H1 (cell line): Measurements from ENCODE around the gene PGM1. TPM values are rescaled to one million over a fixed set of nuclear protein-coding genes. Genes with fewer than 3 reads are reported as not detected.

Experiments used
- CTCF ChIA-PET: fragments of 300-600 bp; sonication (Branson Sonifier 250); formaldehyde crosslinking; loops from one replicate; lab custom pipeline; 2021; ENCODE audit not compliant: partially characterized antibody; lab: Charles Lee
- POLR2A ChIA-PET: fragments of 300-600 bp; sonication (Branson Sonifier 250); formaldehyde crosslinking; loops from one replicate; lab custom pipeline; 2021; ENCODE audit warnings: inconsistent platforms; ENCODE audit not compliant: partially characterized antibody; lab: Charles Lee
- DNase-seq, 2 experiments: peaks; one replicate each; pipeline versions ENCODE4 v3.0.0 to v3.0.0-alpha.2; 2010 to 2022; ENCODE audit warnings: low spot score in 2 of 2, low read depth in 1 of 2, mixed read lengths in 1 of 2
- FAIRE-seq: peaks from 2 replicates; lab custom pipeline; 2011; peaks lifted over from hg19 to GRCh38; lab: Jason Lieb, UNC
- H2AFZ ChIP-seq: 2 replicates; pipeline ENCODE4 v1.8.1; 2012; ENCODE audit warnings: low read length, inconsistent platforms
- H2AK5ac ChIP-seq: 2 replicates; pipeline ENCODE4 v1.6.1; 2013; ENCODE audit warnings: low read depth, low read length
- H2BK120ac ChIP-seq: replicated peaks from 2 replicates; pipeline ENCODE3; 2013; ENCODE audit warnings: low read depth, low read length, inconsistent platforms
- H2BK12ac ChIP-seq: 2 replicates; pipeline ENCODE4 v1.6.1; 2013; ENCODE audit warnings: low read depth, low read length
- H2BK15ac ChIP-seq: 2 replicates; pipeline ENCODE4 v1.6.1; 2013; ENCODE audit warnings: low read length
- H2BK20ac ChIP-seq: 2 replicates; pipeline ENCODE4 v1.6.1; 2013; ENCODE audit warnings: low read length
- H2BK5ac ChIP-seq: 2 replicates; pipeline ENCODE4 v1.6.1; 2013; ENCODE audit warnings: low read depth, low read length
- H3K14ac ChIP-seq: 2 replicates; pipeline ENCODE4 v1.6.1; 2013; ENCODE audit warnings: inconsistent platforms; ENCODE audit not compliant: insufficient read length
- H3K18ac ChIP-seq: 2 replicates; pipeline ENCODE4 v1.6.1; 2013; ENCODE audit warnings: low read length; ENCODE audit errors: extremely low read depth
- H3K23ac ChIP-seq: 2 replicates; pipeline ENCODE4 v1.6.1; 2013; ENCODE audit warnings: inconsistent platforms; ENCODE audit not compliant: insufficient read length
- H3K23me2 ChIP-seq: 2 replicates; pipeline ENCODE4 v1.6.1; 2013; ENCODE audit warnings: low read depth, low read length
- H3K27ac ChIP-seq: 2 replicates; pipeline ENCODE4 v1.6.1; 2011; ENCODE audit warnings: low read depth, low read length, inconsistent platforms
- H3K27me3 ChIP-seq, 4 experiments: replicated peaks in 1 of 4; 1 replicate in 1 of 4; 2 replicates in 3 of 4; pipeline versions ENCODE4 v1.6.1 to v1.8.1; 2011 to 2013; ENCODE audit warnings: low read length in 3 of 4, mild to moderate bottlenecking in 3 of 4, inconsistent platforms in 2 of 4, mixed read lengths in 2 of 4, moderate library complexity in 1 of 4; ENCODE audit not compliant: control insufficient read depth in 3 of 4, insufficient read depth in 3 of 4; ENCODE audit errors: extremely low read depth in 1 of 4
- H3K36me3 ChIP-seq, 4 experiments: 2 replicates each; pipeline versions ENCODE4 v1.6.1 to v1.8.1; 2011 to 2013; ENCODE audit warnings: mild to moderate bottlenecking in 4 of 4, low read length in 3 of 4, moderate library complexity in 2 of 4, control low read depth in 1 of 4, inconsistent platforms in 1 of 4; ENCODE audit not compliant: insufficient read depth in 4 of 4, control insufficient read depth in 2 of 4
- H3K4ac ChIP-seq: replicated peaks from 2 replicates; pipeline ENCODE3; 2013; ENCODE audit warnings: low read length, low read depth, mixed read lengths, inconsistent platforms; ENCODE audit not compliant: insufficient read length
- H3K4me1 ChIP-seq, 4 experiments: replicated peaks in 1 of 4; 1 replicate in 1 of 4; 2 replicates in 3 of 4; pipeline versions ENCODE4 v1.6.1 to v1.8.1; 2011 to 2013; ENCODE audit warnings: low read length in 3 of 4, inconsistent platforms in 2 of 4, mixed read lengths in 1 of 4; ENCODE audit not compliant: insufficient read depth in 4 of 4, control insufficient read depth in 3 of 4
- H3K4me2 ChIP-seq, 2 experiments: 2 replicates each; pipeline versions ENCODE4 v1.6.1 to v1.8.1; 2011 to 2013; ENCODE audit warnings: low read depth in 2 of 2, low read length in 2 of 2, control low read depth in 1 of 2, inconsistent platforms in 1 of 2, mild to moderate bottlenecking in 1 of 2; ENCODE audit not compliant: insufficient read depth in 1 of 2
- H3K4me3 ChIP-seq, 4 experiments: fragments of 200-600, 300-600 bp in 1 of 4; sonication (generic), shearing (Covaris generic), sonication (Bioruptor Twin) in 1 of 4; 2 replicates each; pipeline versions ENCODE4 v1.5.1 to v1.8.1; 2011 to 2016; ENCODE audit warnings: low read length in 4 of 4, low read depth in 3 of 4, control low read depth in 2 of 4, inconsistent platforms in 2 of 4, mild to moderate bottlenecking in 2 of 4, mixed read lengths in 1 of 4, moderate library complexity in 1 of 4; ENCODE audit not compliant: insufficient read depth in 2 of 4; ENCODE audit errors: extremely low read depth in 1 of 4
- H3K56ac ChIP-seq: replicated peaks from 2 replicates; pipeline ENCODE3; 2013; ENCODE audit warnings: low read depth, mild to moderate bottlenecking, mixed read lengths, low read length, inconsistent platforms; ENCODE audit not compliant: insufficient read length
- H3K79me1 ChIP-seq: 2 replicates; pipeline ENCODE4 v1.6.1; 2013; ENCODE audit warnings: low read depth, low read length, control low read depth
- H3K79me2 ChIP-seq, 2 experiments: 2 replicates each; pipeline versions ENCODE4 v1.6.1 to v1.8.1; 2012 to 2013; ENCODE audit warnings: low read length in 2 of 2, mild to moderate bottlenecking in 2 of 2, inconsistent platforms in 1 of 2; ENCODE audit not compliant: insufficient read depth in 2 of 2, control insufficient read depth in 1 of 2
- H3K9ac ChIP-seq, 4 experiments: replicated peaks in 1 of 4; 1 replicate in 1 of 4; 2 replicates in 3 of 4; pipeline versions ENCODE4 v1.6.1 to v1.8.1; 2011 to 2013; ENCODE audit warnings: low read depth in 3 of 4, low read length in 3 of 4, control low read depth in 2 of 4, mild to moderate bottlenecking in 2 of 4, moderate library complexity in 2 of 4, inconsistent platforms in 1 of 4; ENCODE audit errors: extremely low read depth in 1 of 4
- H3K9me3 ChIP-seq, 2 experiments: 2 replicates each; pipeline versions ENCODE4 v1.6.1 to v1.8.1; 2012 to 2013; ENCODE audit warnings: mild to moderate bottlenecking in 2 of 2, moderate library complexity in 2 of 2, control low read depth in 1 of 2, inconsistent platforms in 1 of 2, low read depth in 1 of 2, low read length in 1 of 2, mixed read lengths in 1 of 2; ENCODE audit not compliant: insufficient read depth in 2 of 2
- H4K20me1 ChIP-seq, 2 experiments: replicated peaks in 1 of 2; 2 replicates each; pipeline versions ENCODE3 to v1.8.1; 2011 to 2013; ENCODE audit warnings: inconsistent platforms in 2 of 2, low read length in 2 of 2, mild to moderate bottlenecking in 1 of 2; ENCODE audit not compliant: insufficient read depth in 2 of 2, control insufficient read depth in 1 of 2
- H4K5ac ChIP-seq: 2 replicates; pipeline ENCODE4 v1.6.1; 2013; ENCODE audit warnings: low read length, low read depth, mixed read lengths, inconsistent platforms; ENCODE audit not compliant: insufficient read length
- H4K8ac ChIP-seq: 2 replicates; pipeline ENCODE4 v1.8.0; 2013; ENCODE audit warnings: mild to moderate bottlenecking, moderate library complexity, low read length, inconsistent platforms; ENCODE audit not compliant: insufficient read depth; ENCODE audit errors: extremely low read depth
- H4K91ac ChIP-seq: replicated peaks from 2 replicates; pipeline ENCODE3; 2013; ENCODE audit warnings: low read length, mixed read lengths, inconsistent platforms; ENCODE audit not compliant: insufficient read length
- CBX8 ChIP-seq: fragments of 300-800, 300-1000 bp; sonication (generic); IDR thresholded peaks from 2 replicates; pipeline ENCODE4 v1.7.1; 2016; ENCODE audit warnings: low read depth, low read length, borderline replicate concordance
- HDAC2 ChIP-seq, 2 experiments: fragments of 300-600 bp in 1 of 2; sonication (generic) in 1 of 2; IDR thresholded peaks; 2 replicates each; pipeline ENCODE4 v1.6.1; 2011 to 2012; ENCODE audit warnings: low read depth in 2 of 2, low read length in 2 of 2, mild to moderate bottlenecking in 2 of 2, moderate library complexity in 2 of 2, borderline replicate concordance in 1 of 2, inconsistent platforms in 1 of 2
- KDM4A ChIP-seq: IDR thresholded peaks from one replicate; pipeline ENCODE4 v1.7.1; 2012; ENCODE audit warnings: low read depth, mild to moderate bottlenecking, moderate library complexity, low read length, inconsistent platforms; ENCODE audit not compliant: severe bottlenecking
- POLR2A ChIP-seq, 2 experiments: IDR thresholded peaks; 1 replicate in 1 of 2; 2 replicates in 1 of 2; pipeline ENCODE4 v1.6.1; 2011; ENCODE audit warnings: low read depth in 2 of 2, low read length in 2 of 2, mild to moderate bottlenecking in 2 of 2; ENCODE audit errors: control extremely low read depth in 1 of 2
- RXRA ChIP-seq: IDR thresholded peaks from 2 replicates; pipeline ENCODE4 v1.6.1; 2011; ENCODE audit warnings: low read depth, mild to moderate bottlenecking, low read length, moderate library complexity; ENCODE audit not compliant: insufficient read depth
- WGBS, 2 experiments: shearing (Covaris generic) in 1 of 2; methylation state at CpG; one replicate each; pipeline versions ENCODE4 v1.1.6 to v1.1.7; 2013 to 2015; ENCODE audit warnings: low lambda C conversion rate in 2 of 2, mixed read lengths in 2 of 2, inconsistent platforms in 1 of 2, low coverage in 1 of 2, missing lambda C conversion rate in 1 of 2; ENCODE audit not compliant: insufficient replicate concordance in 2 of 2, insufficient coverage in 1 of 2, insufficient read length in 1 of 2; ENCODE audit errors: extremely low coverage in 1 of 2, missing lambda C conversion rate in 1 of 2; 5-methylcytosine and 5-hydroxymethylcytosine counted together
- polyA plus RNA-seq, 7 experiments: library from polyadenylated mRNA; depleted of rRNA in 3 of 7; stranded (reverse) in 5 of 7; unstranded in 2 of 7; fragments of >200 nt in 5 of 7; fragments of 200-250 nt in 2 of 7; gene quantifications; 1 replicate in 5 of 7; 2 replicates in 1 of 7; 4 replicates in 1 of 7; pipeline versions ENCODE4 v1.2.1 to v1.2.3, GENCODE V29; 2011 to 2013; ENCODE audit warnings: missing spikeins in 2 of 7, mixed read lengths in 2 of 7
- total RNA-seq: library from RNA; stranded (reverse); fragmentation: NEBNext Ultra II Directional; extraction: Animal tissue kit (Norgen Biotek cat#: 25700); gene quantifications from 2 replicates; pipeline ENCODE4 v1.2.1, GENCODE V29; 2021
- TF ChIP-seq, protein P1 (sequence below): IDR thresholded peaks from 2 replicates; pipeline ENCODE4 v1.6.1; 2012; ENCODE audit warnings: inconsistent platforms

The PGM1 gene
- total and polyA plus RNA-seq, 2 of the 8 experiments (the other 6 are each of a cell fraction or from before 2014, with no cell fraction given) = 33.0 to 65.4 TPM

DNA sequence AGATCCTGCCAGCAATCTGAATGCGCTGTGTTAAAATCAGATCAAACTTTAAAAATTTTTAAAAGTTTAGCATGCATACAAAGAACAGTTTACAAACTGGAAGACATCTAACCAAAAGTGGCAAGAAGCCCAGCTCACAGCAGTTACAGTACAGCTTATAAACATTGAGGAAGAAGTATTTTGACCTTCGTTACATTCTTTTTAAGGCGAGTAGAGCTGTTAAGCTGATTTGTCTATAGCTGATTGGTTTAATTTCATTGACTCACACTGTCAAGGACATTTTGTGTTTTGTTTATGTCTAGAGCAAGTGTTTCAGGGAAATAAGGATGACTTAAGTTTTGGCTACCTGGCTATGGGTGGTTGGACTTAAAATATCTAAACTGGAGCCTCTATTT lies 3.0 kb upstream of the PGM1 start:
- H3K27ac ChIP-seq = no peak overlapping the region
- TF ChIP-seq RXRA (no peak), POLR2A (IDR thresholded peaks at IDR 0.05; ENCODE audit: control extremely low read depth in 1 of 2, low read depth in 2 of 2, low read length in 2 of 2) (no peak), KDM4A (no peak), HDAC2 (IDR thresholded peaks at IDR 0.05; ENCODE audit: borderline replicate concordance in 1 of 2, low read depth in 2 of 2, low read length in 2 of 2) (no peak), CBX8 (no peak)
- TF ChIP-seq, protein P1, sequence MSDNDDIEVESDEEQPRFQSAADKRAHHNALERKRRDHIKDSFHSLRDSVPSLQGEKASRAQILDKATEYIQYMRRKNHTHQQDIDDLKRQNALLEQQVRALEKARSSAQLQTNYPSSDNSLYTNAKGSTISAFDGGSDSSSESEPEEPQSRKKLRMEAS = no peak
- no peak overlapping the region; a peak in 1 of 7 replicates for H3K9ac ChIP-seq
- no peak overlapping the region for H2BK120ac ChIP-seq
- H2AK5ac ChIP-seq = no peak overlapping the region
- no peaks in the 10 kb centered on the region for H3K9me3 ChIP-seq
- FAIRE-seq (no peak), DNase-seq (no peak)
- no peak overlapping the region for H3K56ac ChIP-seq
- H3K79me1 ChIP-seq = no peaks in the 10 kb centered on the region
- H2BK15ac ChIP-seq = no peak overlapping the region
- peaks cover 0 to 1% of the 10 kb centered on the region in 2 experiments; a peak in 1 of 4 replicates for H3K79me2 ChIP-seq
- CTCF ChIA-PET = interaction anchor here (1.2 to 7.2 kb wide), 3 partner anchors 15 to 35 kb away, joined by 3 to 55 read pairs (median 5); no protein-coding TSS in a partner anchor
- H2BK5ac ChIP-seq = no peak overlapping the region
- no peak overlapping the region for H3K23ac ChIP-seq
- no peak overlapping the region for H4K91ac ChIP-seq
- no peak overlapping the region for H2AFZ ChIP-seq
- POLR2A ChIA-PET = interaction anchor here (0.7 to 1.4 kb wide), 2 partner anchors 13 to 15 kb away, joined by 3 read pairs; no protein-coding TSS in a partner anchor
- peaks cover 4% of the 10 kb centered on the region for H3K23me2 ChIP-seq
- no peak overlapping the region for H3K18ac ChIP-seq
- H2BK20ac ChIP-seq = no peak overlapping the region
- no peak overlapping the region for H3K14ac ChIP-seq
- no peak overlapping the region for H3K4me2 ChIP-seq
- H4K8ac ChIP-seq = no peak overlapping the region
- no peak overlapping the region for H2BK12ac ChIP-seq
- no peak overlapping the region for H4K5ac ChIP-seq
- H3K36me3 ChIP-seq = no peaks in the 10 kb centered on the region
- H4K20me1 ChIP-seq = no peaks in the 10 kb centered on the region
- H3K27me3 ChIP-seq = no peaks in the 10 kb centered on the region
- no peak overlapping the region for H3K4ac ChIP-seq
- peaks cover 0 to 3% (median under 1%) of the 10 kb centered on the region in 4 experiments; a peak in 2 of 7 replicates for H3K4me1 ChIP-seq
- H3K4me3 ChIP-seq = no peak overlapping the region
- WGBS, 2 experiments = 89% methylated on average over 3 of the region's 3 CpGs; no CpG with 5 or more reads in 1 of the 2 experiments
